A549 (cell line): ENCODE measurements around the gene FOXJ3.

Experiments
- CTCF ChIP-seq: fragments of >200 bp; sonication (Bioruptor Twin); formaldehyde crosslinking; IDR thresholded peaks from 3 replicates; pipeline ENCODE4 v1.5.1; 2016
- EP300 ChIP-seq, 2 experiments: fragments of >200 bp; sonication (Bioruptor Twin); formaldehyde crosslinking; IDR thresholded peaks; 2 replicates in 1 of 2; 3 replicates in 1 of 2; pipeline ENCODE4 v1.6.1; 2016 to 2017
- JUN ChIP-seq, 2 experiments: fragments of >200 bp; sonication (Bioruptor Twin); formaldehyde crosslinking; IDR thresholded peaks; 2 replicates in 1 of 2; 3 replicates in 1 of 2; pipeline ENCODE4 v1.6.1; 2016 to 2017
- KDM1A ChIP-seq: fragments of 200-600 bp; sonication (generic); IDR thresholded peaks from 2 replicates; pipeline ENCODE4 v1.6.1; 2016; ENCODE audit warnings: low read depth, mild to moderate bottlenecking
- MYC ChIP-seq: IDR thresholded peaks from 2 replicates; pipeline ENCODE4 v1.6.1; 2012; ENCODE audit warnings: mild to moderate bottlenecking, inconsistent platforms, low read length, improper control_type of control experiment, borderline replicate concordance
- REST ChIP-seq: fragments of 200-600 bp; sonication (generic); IDR thresholded peaks from 2 replicates; pipeline ENCODE4 v1.6.1; 2016; ENCODE audit warnings: antibody characterized with exemption, mild to moderate bottlenecking, moderate library complexity
- RFX5 ChIP-seq: fragments of 450-650 bp; IDR thresholded peaks from 2 replicates; pipeline ENCODE4 v1.7.1; 2014; ENCODE audit warnings: antibody characterized with exemption, mild to moderate bottlenecking, moderate library complexity
- USF2 ChIP-seq: fragments of 450-650 bp; IDR thresholded peaks from 2 replicates; pipeline ENCODE4 v1.6.1; 2014; ENCODE audit warnings: antibody characterized with exemption

GRCh38 chr1:42228938-42229337 lies 106.1 kb downstream of the FOXJ3 start:
- TF ChIP-seq CTCF (no peak), KDM1A (no peak), USF2 (no peak), JUN (IDR thresholded peaks at IDR 0.05) (no peak), RFX5 (no peak), MYC (no peak), EP300 (IDR thresholded peaks at IDR 0.05) (no peak), REST (no peak)
